Activated CD4-positive, alpha-beta T cell treated with anti-CD3 and anti-CD28 coated beads for 36 hours (primary cell): ENCODE measurements around the gene RNF166. TPM values are rescaled to one million over a fixed set of nuclear protein-coding genes. Genes with fewer than 3 reads are reported as not detected.

ENCODE experiments used
- ATAC-seq: fragments of 200-7000 bp; cut with Tn5 transposase; one replicate; pipeline ENCODE4 v1.10.0; 2021; ENCODE audit warnings: mild to moderate bottlenecking, moderate library complexity
- CTCF ChIA-PET: fragments of 350-600 bp; sonication (Branson Sonifier 250); formaldehyde crosslinking; loops from one replicate; lab custom pipeline; 2021; ENCODE audit warnings: antibody characterized with exemption; lab: Charles Lee
- POLR2A ChIA-PET: fragments of 350-600 bp; sonication (Branson Sonifier 250); formaldehyde crosslinking; loops from one replicate; lab custom pipeline; 2021; ENCODE audit warnings: antibody characterized with exemption, inconsistent platforms; lab: Charles Lee
- DNase-seq: peaks from one replicate; pipeline ENCODE4 v3.0.0-alpha.2; 2020
- H3K27ac Mint-ChIP-seq: one replicate; pipeline ENCODE4 v1.8.0; 2021; ENCODE audit warnings: mixed read lengths
- H3K27me3 Mint-ChIP-seq: one replicate; pipeline ENCODE4 v1.8.0; 2021; ENCODE audit warnings: mixed read lengths
- H3K36me3 Mint-ChIP-seq: one replicate; pipeline ENCODE4 v1.8.0; 2021; ENCODE audit warnings: low read depth, mixed read lengths
- H3K4me1 Mint-ChIP-seq: one replicate; pipeline ENCODE4 v1.8.0; 2021; ENCODE audit warnings: mixed read lengths
- H3K4me3 Mint-ChIP-seq: one replicate; pipeline ENCODE4 v1.8.0; 2021; ENCODE audit warnings: mild to moderate bottlenecking, moderate library complexity, mixed read lengths
- H3K9me3 Mint-ChIP-seq: one replicate; pipeline ENCODE4 v1.8.0; 2021; ENCODE audit warnings: low read depth, mixed read lengths
- intact Hi-C, 2 experiments: fragments of 100-400 bp; cut with DNase I in 1 of 2; cut with micrococcal nuclease in 1 of 2; formaldehyde crosslinking; loops; one replicate each; pipeline versions ENCODE4 v1.14.2 to v1.15.1; 2022 to 2024; cut with DNase I, micrococcal nuclease
- total RNA-seq, 2 experiments: library from RNA; stranded (reverse); gene quantifications; one replicate each; pipeline ENCODE4 v1.2.3, GENCODE V29; 2021

The RNF166 gene
- total RNA-seq, 2 experiments from 2014 or later = 44.0 to 49.7 TPM

DNA sequence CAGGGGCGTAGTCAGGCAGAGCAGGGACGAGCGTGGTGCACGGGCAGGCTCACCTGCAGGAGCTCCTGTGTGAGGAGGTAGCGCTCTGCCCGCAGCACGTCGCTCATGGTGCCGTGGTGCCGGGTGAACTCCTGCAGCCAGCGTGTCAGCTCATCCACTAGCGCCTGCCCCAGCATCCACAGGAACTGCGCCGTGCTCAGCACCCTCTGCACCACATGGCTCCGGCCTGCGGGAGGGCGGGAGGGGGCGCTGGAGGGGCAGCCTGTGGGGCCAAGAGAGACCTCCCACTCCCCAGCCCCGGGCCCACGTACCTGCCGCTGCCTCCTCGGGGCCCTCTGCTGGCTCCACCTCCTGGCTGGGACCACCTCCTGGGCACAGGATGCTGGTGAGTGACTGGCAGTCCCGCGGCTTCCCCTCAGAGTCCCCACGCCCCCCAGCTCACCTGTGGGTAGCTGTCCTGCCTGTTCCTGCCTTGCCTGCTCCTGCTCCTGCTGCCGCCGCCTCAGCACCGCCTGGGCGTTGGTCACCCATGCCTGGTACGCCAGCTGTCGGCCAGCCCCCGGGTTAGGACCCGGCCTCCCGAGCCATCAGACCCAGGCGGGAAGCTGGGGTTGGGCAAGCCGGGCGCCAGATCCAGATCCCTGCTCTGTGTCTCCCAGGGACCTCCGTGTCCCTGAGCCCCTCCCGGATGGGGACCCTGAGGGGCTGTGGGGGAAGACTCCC, 16.7 kb upstream of the RNF166 start:
- no peak for ATAC-seq
- H3K9me3 Mint-ChIP-seq = no peaks in the 10 kb centered on the region
- H3K27me3 Mint-ChIP-seq = no peaks in the 10 kb centered on the region
- CTCF ChIA-PET = interaction anchor here (0.8 kb wide), 1 partner anchor 76 kb away, joined by 3 read pairs; no protein-coding TSS in a partner anchor
- H3K27ac Mint-ChIP-seq = no peak overlapping the region
- peaks cover 23% of the 10 kb centered on the region for H3K36me3 Mint-ChIP-seq
- intact Hi-C loops = no loop called here
- H3K4me1 Mint-ChIP-seq = no peaks in the 10 kb centered on the region
- H3K4me3 Mint-ChIP-seq = no peak overlapping the region
- DNase-seq = no peak
- POLR2A ChIA-PET = no interaction called here

DNA sequence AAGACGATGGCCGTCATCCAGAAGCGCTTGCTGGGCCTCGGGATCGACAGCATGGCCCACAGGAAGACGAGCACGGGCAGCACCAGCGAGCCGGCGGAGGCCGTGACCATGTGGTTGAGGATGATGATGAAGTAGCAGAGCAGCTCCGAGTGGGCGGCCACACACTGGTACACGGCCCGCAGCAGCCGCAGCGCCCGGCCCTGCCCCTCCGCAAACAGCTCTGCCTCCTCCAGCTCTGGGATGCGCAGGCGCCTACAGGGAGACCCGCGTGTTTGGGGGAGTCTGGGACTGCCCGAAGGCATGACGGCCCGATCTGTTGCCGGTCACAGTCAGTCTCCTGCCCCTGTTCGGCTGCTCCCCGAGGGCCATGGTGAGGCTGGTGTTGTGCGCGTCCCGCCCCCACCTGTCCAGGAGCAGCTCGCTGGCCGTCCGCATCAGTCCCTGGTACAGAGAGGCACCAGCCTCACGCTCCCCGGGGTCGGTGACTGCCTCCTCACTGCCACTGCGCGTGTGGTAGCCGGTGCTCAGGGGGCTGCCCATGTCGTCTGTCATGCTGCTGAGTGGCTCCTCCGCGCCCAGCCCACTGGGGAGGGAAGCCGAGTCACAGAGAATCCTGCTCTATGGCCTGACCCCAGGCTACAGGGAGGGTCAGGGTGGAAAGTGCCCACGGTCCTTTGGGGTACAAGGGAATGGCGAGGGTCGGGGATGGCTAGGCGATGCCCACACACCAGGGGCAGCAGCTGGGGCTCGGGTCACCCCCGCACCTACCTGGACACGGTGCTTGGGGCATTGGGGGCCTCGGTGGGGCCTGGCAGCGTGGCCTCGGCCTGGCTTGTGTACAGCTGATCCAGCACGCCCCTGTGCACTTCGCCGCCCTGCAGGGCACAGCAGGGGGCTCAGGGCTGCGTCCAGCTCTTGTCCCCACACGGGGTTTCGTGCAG, 15.9 kb upstream of the RNF166 start:
- CTCF ChIA-PET = interaction anchor here (0.8 kb wide), 1 partner anchor 77 kb away, joined by 3 read pairs; no protein-coding TSS in a partner anchor
- no peak overlapping the region for H3K4me3 Mint-ChIP-seq
- H3K36me3 Mint-ChIP-seq = peaks cover 27% of the 10 kb centered on the region
- no peak overlapping the region for H3K27ac Mint-ChIP-seq
- intact Hi-C loops = no loop called here
- no peaks in the 10 kb centered on the region for H3K9me3 Mint-ChIP-seq
- H3K4me1 Mint-ChIP-seq = no peaks in the 10 kb centered on the region
- POLR2A ChIA-PET = no interaction called here
- ATAC-seq (no peak), DNase-seq (no peak)
- no peaks in the 10 kb centered on the region for H3K27me3 Mint-ChIP-seq

DNA sequence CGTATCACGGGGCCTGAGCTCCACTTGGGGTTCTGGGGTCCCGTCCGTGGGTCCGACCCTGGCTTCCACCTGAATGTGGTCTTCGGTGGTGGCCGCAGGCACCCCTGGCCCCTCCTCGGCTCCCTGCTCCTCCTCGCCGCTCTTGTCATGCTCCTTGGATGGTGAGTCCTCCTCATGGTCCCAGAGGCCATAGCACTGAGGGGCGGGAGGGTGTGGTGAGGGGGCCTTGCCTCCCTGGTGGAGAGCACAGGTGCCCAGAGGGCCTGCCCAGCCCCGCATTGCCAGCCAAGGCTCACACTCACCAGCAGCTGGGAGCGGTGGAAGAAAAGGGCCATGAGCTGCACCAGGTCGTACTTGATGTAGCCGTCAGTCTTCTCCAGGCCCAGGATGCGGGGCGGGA, 15.0 kb upstream of the RNF166 start:
- H3K9me3 Mint-ChIP-seq = no peaks in the 10 kb centered on the region

DNA sequence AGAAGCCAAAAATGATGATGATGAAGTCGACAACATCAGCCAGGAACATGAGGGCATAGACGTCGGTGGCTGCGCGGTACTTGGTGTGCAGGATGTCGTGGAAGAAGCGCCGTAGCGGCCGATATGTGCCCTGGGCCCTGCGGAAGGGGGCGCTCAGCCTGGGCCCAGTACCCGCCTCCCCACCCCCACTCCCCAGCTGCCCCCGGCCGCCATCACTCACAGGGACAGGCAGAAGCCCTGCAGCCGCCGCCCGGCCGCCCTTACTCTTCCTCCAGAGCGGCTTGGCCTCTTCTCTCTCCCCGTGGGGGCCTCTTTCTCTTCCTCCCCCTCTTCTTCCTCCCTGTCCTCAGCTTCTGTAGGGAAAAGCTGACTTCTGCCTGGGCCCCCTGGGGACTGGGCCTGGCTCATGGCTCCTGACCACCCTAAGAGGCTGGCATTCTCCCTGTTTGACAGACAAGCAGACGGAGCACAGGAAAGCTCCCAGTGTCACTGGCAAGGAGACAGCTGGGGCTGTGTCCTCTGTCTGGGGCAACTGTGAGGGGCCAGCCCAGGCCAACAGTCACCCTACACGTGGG, 14.3 kb upstream of the RNF166 start:
- Mint-ChIP-seq H3K4me1 (no peaks in the 10 kb centered on the region), H3K9me3 (no peaks in the 10 kb centered on the region), H3K36me3 (peaks cover 25% of the 10 kb centered on the region), H3K27ac (no peak overlapping the region), H3K27me3 (no peaks in the 10 kb centered on the region), H3K4me3 (no peak overlapping the region)
- ATAC-seq (no peak), DNase-seq (no peak)
- intact Hi-C loops = no loop called here
- CTCF ChIA-PET = no interaction called here
- POLR2A ChIA-PET = no interaction called here

More for the DNA sequence above, 15.0 kb upstream of the RNF166 start:
- no peak overlapping the region for H3K4me3 Mint-ChIP-seq
- no peak overlapping the region for H3K27ac Mint-ChIP-seq
- DNase-seq = no peak
- no peaks in the 10 kb centered on the region for H3K27me3 Mint-ChIP-seq
- ChIA-PET CTCF (no interaction called here), POLR2A (no interaction called here)
- ATAC-seq = no peak
- H3K36me3 Mint-ChIP-seq = peaks cover 27% of the 10 kb centered on the region
- intact Hi-C loops = no loop called here
- H3K4me1 Mint-ChIP-seq = no peaks in the 10 kb centered on the region

DNA sequence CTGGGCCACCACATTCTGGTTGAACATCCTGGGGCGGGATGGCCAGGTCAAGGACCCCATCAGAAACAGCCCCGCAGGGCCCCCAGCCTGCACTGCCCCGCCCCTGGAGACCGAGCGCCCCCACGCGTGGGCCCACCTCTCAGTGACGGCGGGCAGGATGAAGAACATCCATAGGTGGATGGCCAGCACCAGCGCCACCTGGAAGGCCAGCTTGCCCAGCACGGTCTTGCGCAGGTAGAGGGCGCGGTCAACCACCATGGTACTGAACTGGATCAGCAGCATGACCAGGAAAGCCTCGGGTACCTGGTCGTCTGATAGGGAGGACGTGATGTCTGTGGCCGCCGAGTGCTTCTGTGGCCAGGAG, 13.7 kb upstream of the RNF166 start:
- CTCF ChIA-PET = no interaction called here
- ATAC-seq (no peak), DNase-seq (no peak)
- POLR2A ChIA-PET = no interaction called here
- no peaks in the 10 kb centered on the region for H3K27me3 Mint-ChIP-seq
- peaks cover 25% of the 10 kb centered on the region for H3K36me3 Mint-ChIP-seq
- H3K27ac Mint-ChIP-seq = no peak overlapping the region
- intact Hi-C loops = no loop called here
- H3K9me3 Mint-ChIP-seq = no peaks in the 10 kb centered on the region
- H3K4me3 Mint-ChIP-seq = no peak overlapping the region
- H3K4me1 Mint-ChIP-seq = no peaks in the 10 kb centered on the region

DNA sequence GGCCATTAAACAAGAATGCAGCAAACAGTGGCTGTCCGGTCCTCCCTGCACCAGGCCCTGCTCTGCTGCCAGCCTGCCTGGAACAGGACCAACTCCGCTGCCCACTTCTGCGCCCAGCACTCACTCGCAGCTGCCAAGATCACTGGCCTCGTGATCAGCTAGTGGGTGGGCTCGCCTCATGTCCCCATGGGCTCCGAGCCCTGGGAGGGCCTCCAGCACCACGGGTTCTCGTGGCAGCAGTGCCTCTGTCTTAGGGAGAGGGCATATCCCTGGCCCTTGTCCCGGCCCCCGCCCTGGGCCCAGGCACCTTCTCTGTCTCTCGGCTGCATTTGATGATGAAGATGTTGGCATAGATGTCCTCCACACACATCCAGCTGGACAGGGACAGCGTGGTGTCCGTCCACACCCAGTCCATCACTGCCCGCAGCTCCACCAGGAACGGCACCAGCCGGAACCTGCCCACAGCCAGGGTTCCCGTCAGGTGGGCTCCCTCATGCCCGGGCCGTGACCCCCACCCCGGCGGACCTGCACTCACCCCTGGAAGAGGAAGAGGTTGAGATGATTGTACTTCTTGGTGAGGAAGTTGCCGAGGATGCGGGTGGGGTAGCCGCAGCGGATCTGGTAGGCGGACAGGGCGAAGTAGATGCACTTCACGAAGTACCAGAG, 13.2 kb upstream of the RNF166 start:
- Mint-ChIP-seq H3K36me3 (peaks cover 25% of the 10 kb centered on the region), H3K4me1 (no peaks in the 10 kb centered on the region), H3K9me3 (no peaks in the 10 kb centered on the region), H3K27me3 (no peaks in the 10 kb centered on the region), H3K4me3 (no peak overlapping the region), H3K27ac (no peak overlapping the region)
- intact Hi-C loops = no loop called here
- ChIA-PET POLR2A (no interaction called here), CTCF (no interaction called here)
- DNase-seq = no peak
- no peak for ATAC-seq

DNA sequence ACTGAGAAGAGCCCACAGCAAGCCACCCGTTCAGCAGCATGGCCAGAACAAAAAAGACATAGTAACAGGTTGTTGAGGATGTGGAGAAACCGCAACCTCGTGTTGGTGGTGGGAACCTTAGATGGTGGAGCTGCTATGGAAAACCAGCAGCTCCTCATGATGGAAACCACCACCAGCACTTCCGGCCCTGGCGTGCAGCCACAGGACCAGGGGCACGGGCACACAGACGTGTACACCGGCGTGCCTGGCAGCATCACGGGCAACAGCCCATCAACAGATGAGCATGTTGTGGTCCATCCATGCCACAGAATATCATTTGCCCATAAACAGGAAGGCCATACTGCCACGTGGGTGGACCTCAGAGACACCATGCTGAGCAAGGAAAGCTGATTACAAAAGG, 12.0 kb upstream of the RNF166 start:
- POLR2A ChIA-PET = no interaction called here
- no peaks in the 10 kb centered on the region for H3K4me1 Mint-ChIP-seq

DNA sequence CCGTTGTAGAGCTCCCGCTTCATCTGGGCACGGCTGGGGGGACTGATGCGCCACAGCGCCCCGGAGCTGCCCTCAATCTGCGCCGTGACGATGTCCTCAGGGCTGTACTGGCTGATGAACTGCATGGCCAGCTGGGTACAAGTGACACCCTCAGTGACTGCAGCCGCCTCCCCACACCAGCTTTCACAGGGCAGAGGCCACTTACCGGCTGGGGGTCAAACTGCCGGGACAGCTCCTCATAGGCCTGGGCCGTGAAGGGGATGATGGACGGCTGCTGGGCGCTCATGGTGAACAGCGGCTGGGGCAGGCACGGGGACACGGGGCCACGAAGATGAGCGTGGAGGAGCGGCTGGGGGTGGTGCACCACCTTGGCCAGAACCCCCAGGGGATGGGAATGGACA, 10.4 kb upstream of the RNF166 start:
- ATAC-seq (no peak), DNase-seq (no peak)
- Mint-ChIP-seq H3K9me3 (no peaks in the 10 kb centered on the region), H3K4me3 (no peak overlapping the region), H3K27me3 (no peaks in the 10 kb centered on the region), H3K4me1 (no peaks in the 10 kb centered on the region), H3K27ac (no peak overlapping the region), H3K36me3 (peaks cover 22% of the 10 kb centered on the region)
- POLR2A ChIA-PET = no interaction called here
- CTCF ChIA-PET = interaction anchor here (1.1 to 1.2 kb wide), 2 partner anchors 9 to 29 kb away, joined by 4 to 5 read pairs; no protein-coding TSS in a partner anchor
- intact Hi-C loops = no loop called here

More for the DNA sequence above, 12.0 kb upstream of the RNF166 start:
- DNase-seq (no peak), ATAC-seq (no peak)
- Mint-ChIP-seq H3K4me3 (no peak overlapping the region), H3K27ac (no peak overlapping the region), H3K27me3 (no peaks in the 10 kb centered on the region), H3K36me3 (peaks cover 25% of the 10 kb centered on the region), H3K9me3 (no peaks in the 10 kb centered on the region)
- intact Hi-C loops = no loop called here
- CTCF ChIA-PET = no interaction called here

DNA sequence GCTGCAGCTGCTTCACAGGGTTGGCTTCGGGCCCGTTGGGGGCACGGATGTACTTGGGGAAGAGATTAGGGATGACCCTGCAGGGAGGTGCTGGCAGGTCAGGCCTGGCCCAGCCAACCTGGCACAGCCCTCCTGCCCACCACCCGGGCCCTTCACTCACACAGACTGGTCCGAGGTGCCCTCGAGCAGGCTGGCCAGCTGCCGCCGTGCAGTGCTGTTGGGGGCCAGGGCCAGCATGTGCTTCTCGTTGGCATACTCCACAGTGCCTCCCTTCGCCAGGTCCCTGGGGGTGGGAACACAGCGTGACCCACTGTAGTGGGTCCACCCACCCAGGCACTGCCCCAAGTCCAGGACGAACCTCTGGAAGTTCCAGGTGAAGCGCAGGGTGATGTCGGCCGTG, 10.0 kb upstream of the RNF166 start:
- H3K4me1 Mint-ChIP-seq = no peaks in the 10 kb centered on the region
- no peak overlapping the region for H3K27ac Mint-ChIP-seq
- POLR2A ChIA-PET = interaction anchor here (0.6 kb wide), 1 partner anchor 16 kb away, joined by 3 read pairs; no protein-coding TSS in a partner anchor
- peaks cover 22% of the 10 kb centered on the region for H3K36me3 Mint-ChIP-seq
- no peak overlapping the region for H3K4me3 Mint-ChIP-seq
- H3K27me3 Mint-ChIP-seq = no peaks in the 10 kb centered on the region
- DNase-seq (no peak), ATAC-seq (no peak)
- CTCF ChIA-PET = interaction anchor here (0.7 to 1.2 kb wide), 3 partner anchors 8 to 29 kb away, joined by 3 to 5 read pairs (median 4); no protein-coding TSS in a partner anchor
- H3K9me3 Mint-ChIP-seq = no peaks in the 10 kb centered on the region
- intact Hi-C loops = no loop called here

DNA sequence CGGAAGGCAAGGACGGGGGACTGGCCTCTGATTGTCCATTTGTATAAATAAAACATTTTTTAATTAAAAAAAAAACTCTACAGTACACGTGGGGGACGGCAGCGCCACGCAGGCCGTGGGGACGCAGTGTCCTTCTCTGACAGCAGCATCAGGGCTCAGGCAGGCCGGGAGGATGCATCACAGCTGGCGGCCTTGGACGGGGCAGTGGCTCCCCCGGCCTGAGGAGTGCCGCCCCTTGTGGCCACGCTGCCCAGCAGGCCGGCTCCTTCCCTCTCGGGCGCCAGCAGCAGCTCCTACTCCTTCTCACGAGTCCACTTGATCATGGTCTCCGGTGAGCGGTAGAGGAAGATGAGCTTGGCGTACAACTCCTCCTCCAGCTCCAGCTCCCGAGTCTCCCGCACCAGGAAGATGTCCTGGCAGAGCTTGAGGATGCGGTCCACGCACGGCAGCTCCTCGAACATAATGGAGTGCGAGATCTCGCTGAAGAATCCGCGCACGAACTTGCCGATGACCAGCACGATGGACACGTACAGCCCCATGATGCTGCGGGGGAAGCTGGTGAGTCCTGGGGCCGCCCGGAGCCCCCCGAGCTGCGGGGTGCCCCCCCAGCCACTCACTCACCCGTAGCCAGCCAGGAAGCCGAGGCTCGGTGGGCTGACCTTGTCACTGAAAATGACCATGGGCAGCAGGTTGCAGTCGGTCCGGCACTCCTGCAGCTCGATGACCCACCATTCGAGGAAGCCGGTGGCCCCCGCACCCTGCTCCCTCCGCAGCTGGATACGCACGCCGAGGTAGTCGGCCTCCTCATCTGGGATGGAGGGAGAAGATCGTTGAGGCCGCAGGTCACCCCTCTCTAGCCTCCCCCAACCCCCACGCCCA, 9.3 kb upstream of the RNF166 start:
- intact Hi-C loops = no loop called here
- Mint-ChIP-seq H3K4me3 (no peak overlapping the region), H3K27me3 (no peaks in the 10 kb centered on the region), H3K4me1 (no peaks in the 10 kb centered on the region), H3K9me3 (no peaks in the 10 kb centered on the region), H3K36me3 (peaks cover 19% of the 10 kb centered on the region), H3K27ac (no peak overlapping the region)
- ChIA-PET CTCF (interaction anchor here (0.7 to 1.1 kb wide), 2 partner anchors 19 to 30 kb away, joined by 3 to 5 read pairs; no protein-coding TSS in a partner anchor), POLR2A (interaction anchor here (0.6 kb wide), 1 partner anchor 15 kb away, joined by 3 read pairs; no protein-coding TSS in a partner anchor)
- ATAC-seq (no peak), DNase-seq (no peak)
